ENCODE measurements around the gene RTKN. TPM values are rescaled to one million over a fixed set of nuclear protein-coding genes. Genes with fewer than 3 reads are reported as not detected.

The RTKN gene
- polyA plus RNA-seq, 3 donors, result 0.07 TPM; not detected in 2

GRCh38 chr2:74396149-74396548, 45.6 kb downstream of the RTKN start:
- no peak overlapping the region for H3K27ac Mint-ChIP-seq
- peaks cover 2 to 3% (median 2%) of the 10 kb centered on the region in 3 donors for H3K27me3 Mint-ChIP-seq (ENCODE audit: low read depth in 3 of 3)
- DNase-seq, result no peak
- Histone ChIP-seq H3K9me3 (replicated peaks in 1 of 2; ENCODE audit: control insufficient read depth in 1 of 2, insufficient read depth in 1 of 2, low read length in 2 of 2) (no peaks in the 10 kb centered on the region), H3K9ac (ENCODE audit: insufficient read depth, low read length, poor library complexity, severe bottlenecking) (no peak overlapping the region), H3K36me3 (replicated peaks in 1 of 2; ENCODE audit: control insufficient read depth in 1 of 2, insufficient read depth in 2 of 2, low read length in 2 of 2) (no peaks in the 10 kb centered on the region), H3K27me3 (ENCODE audit: control insufficient read depth in 2 of 2, insufficient read depth in 2 of 2, low read length in 2 of 2) (no peaks in the 10 kb centered on the region), H3K27ac (ENCODE audit: low read depth in 1 of 2, low read length in 2 of 2) (no peak overlapping the region), H3K79me2 (ENCODE audit: insufficient read depth, low read length) (peaks cover 5% of the 10 kb centered on the region), H3K4me3 (replicated peaks in 1 of 3; ENCODE audit: low read depth in 2 of 3, low read length in 3 of 3) (no peak overlapping the region), H3K4me2 (replicated peaks; ENCODE audit: extremely low read depth, low read length, poor library complexity, severe bottlenecking) (no peak overlapping the region), H4K20me1 (ENCODE audit: insufficient read depth, low read length) (no peaks in the 10 kb centered on the region), H2AFZ (ENCODE audit: insufficient read depth, low read depth, low read length, poor library complexity, severe bottlenecking) (no peak overlapping the region), H3K4me1 (ENCODE audit: control insufficient read depth in 1 of 2, insufficient read depth in 2 of 2, low read length in 2 of 2) (peaks cover 2 to 4% of the 10 kb centered on the region in 2 donors)
- intact Hi-C loops (cut with micrococcal nuclease), result loop anchor here in 1 of 2 donors (10.0 kb wide), 2 partner anchors 149 to 571 kb away; partner anchors contain the start of gene STAMBP
- peaks cover 5% of the 10 kb centered on the region for H3K4me1 Mint-ChIP-seq
- no peak for TF ChIP-seq CTCF (IDR thresholded peaks at IDR 0.05)
- H3K36me3 Mint-ChIP-seq, result no peaks in the 10 kb centered on the region
- no peaks in the 10 kb centered on the region for H3K9me3 Mint-ChIP-seq
- WGBS (ENCODE audit: insufficient coverage), result no CpG with 5 or more reads among the region's 2 CpGs
- H3K4me3 Mint-ChIP-seq, result no peak overlapping the region

GRCh38 chr2:74393525-74393924, 48.2 kb downstream of the RTKN start:
- no peaks in the 10 kb centered on the region for H3K9me3 Mint-ChIP-seq
- peaks cover 8% of the 10 kb centered on the region for H3K4me1 Mint-ChIP-seq
- H3K36me3 Mint-ChIP-seq, result no peaks in the 10 kb centered on the region
- no peaks in the 10 kb centered on the region for H3K9me3 ChIP-seq (replicated peaks in 1 of 2; ENCODE audit: control insufficient read depth in 1 of 2, insufficient read depth in 1 of 2, low read length in 2 of 2)
- no peak overlapping the region for H3K4me3 ChIP-seq (replicated peaks in 1 of 3; ENCODE audit: low read depth in 2 of 3, low read length in 3 of 3)
- WGBS (ENCODE audit: insufficient coverage), result no CpG with 5 or more reads among the region's 1 CpG
- peaks cover 9 to 16% of the 10 kb centered on the region in 2 donors for H3K4me1 ChIP-seq (ENCODE audit: control insufficient read depth in 1 of 2, insufficient read depth in 2 of 2, low read length in 2 of 2)
- no peak for TF ChIP-seq CTCF (IDR thresholded peaks at IDR 0.05)
- no peak overlapping the region for H3K4me3 Mint-ChIP-seq
- H3K36me3 ChIP-seq (replicated peaks in 1 of 2; ENCODE audit: control insufficient read depth in 1 of 2, insufficient read depth in 2 of 2, low read length in 2 of 2), result no peaks in the 10 kb centered on the region
- no peak overlapping the region for H3K27ac Mint-ChIP-seq
- intact Hi-C loops (cut with micrococcal nuclease), result loop anchor here in 1 of 2 donors (10.0 kb wide), 2 partner anchors 151 to 569 kb away; partner anchors contain the start of gene STAMBP
- H3K9ac ChIP-seq (ENCODE audit: insufficient read depth, low read length, poor library complexity, severe bottlenecking), result no peak overlapping the region
- no peak overlapping the region for H3K4me2 ChIP-seq (replicated peaks; ENCODE audit: extremely low read depth, low read length, poor library complexity, severe bottlenecking)
- peaks cover 30% of the 10 kb centered on the region for H3K79me2 ChIP-seq (ENCODE audit: insufficient read depth, low read length)
- H3K27me3 ChIP-seq (ENCODE audit: control insufficient read depth in 2 of 2, insufficient read depth in 2 of 2, low read length in 2 of 2), result no peaks in the 10 kb centered on the region
- H2AFZ ChIP-seq (ENCODE audit: insufficient read depth, low read depth, low read length, poor library complexity, severe bottlenecking), result no peak overlapping the region
- peaks cover 0 to 3% (median 0%) of the 10 kb centered on the region in 3 donors for H3K27me3 Mint-ChIP-seq (ENCODE audit: low read depth in 3 of 3)
- DNase-seq, result no peak
- peaks cover 6% of the 10 kb centered on the region for H4K20me1 ChIP-seq (ENCODE audit: insufficient read depth, low read length)
- H3K27ac ChIP-seq (ENCODE audit: low read depth in 1 of 2, low read length in 2 of 2), result no peak overlapping the region
